ENCODE measurements around the gene TMEM101.
"Not testable (repeated sequence)": the region's sequence is repeated elsewhere in the genome, so short reads cannot be mapped to it uniquely, and the experiment has no call there.

TMEM101 gene

GRCh38 chr17:44014437-44015172 lies at the start of gene TMEM101:
TMEM101 (minus strand) TSS chr17:44014963; CDS start chr17:44014952, 11 bp downstream.
- peak; percentile 74 to 82 for DNase-seq (ENCODE audit: low spot score in 2 of 2)
- H3K27ac Mint-ChIP-seq (ENCODE audit: low read depth), result peak within 1 kb of the TSS; percentile 90
- no peaks in the 10 kb centered on the region for H3K27me3 Mint-ChIP-seq
- no peaks in the 10 kb centered on the region for H3K9me3 Mint-ChIP-seq
- peak; percentile 100 for ATAC-seq (replicated peaks; ENCODE audit: extremely low read depth, poor library complexity, severe bottlenecking)
- peak within 1 kb of the TSS; percentile 97 for H3K4me3 Mint-ChIP-seq
- peaks cover 3% of the 10 kb centered on the region for H3K36me3 Mint-ChIP-seq (ENCODE audit: insufficient read depth)
- H3K4me1 Mint-ChIP-seq, result peaks cover 21% of the 10 kb centered on the region

- H3K27ac Mint-ChIP-seq (ENCODE audit: low read depth), result no peak overlapping the region
- no peaks in the 10 kb centered on the region for H3K27me3 Mint-ChIP-seq
- no peak for ATAC-seq (replicated peaks; ENCODE audit: extremely low read depth, poor library complexity, severe bottlenecking)
- H3K4me1 Mint-ChIP-seq, result peaks cover 45% of the 10 kb centered on the region
- no peak overlapping the region for H3K4me3 Mint-ChIP-seq
- H3K36me3 Mint-ChIP-seq (ENCODE audit: insufficient read depth), result peaks cover 24% of the 10 kb centered on the region
- DNase-seq (ENCODE audit: low spot score in 2 of 2), result no peak
- no peaks in the 10 kb centered on the region for H3K9me3 Mint-ChIP-seq
Observed at GRCh38 chr17:44063704-44064639, 49.2 kb upstream of the TMEM101 start.

- H3K4me1 Mint-ChIP-seq, result peaks cover 50% of the 10 kb centered on the region
- H3K27me3 Mint-ChIP-seq, result no peaks in the 10 kb centered on the region
- no peaks in the 10 kb centered on the region for H3K9me3 Mint-ChIP-seq
- no peak overlapping the region for H3K27ac Mint-ChIP-seq (ENCODE audit: low read depth)
- ATAC-seq (replicated peaks; ENCODE audit: extremely low read depth, poor library complexity, severe bottlenecking) (no peak), DNase-seq (ENCODE audit: low spot score in 2 of 2) (no peak)
- H3K4me3 Mint-ChIP-seq, result no peak overlapping the region
- peaks cover 29% of the 10 kb centered on the region for H3K36me3 Mint-ChIP-seq (ENCODE audit: insufficient read depth)
Observed at GRCh38 chr17:44062871-44063270, 48.1 kb upstream of the TMEM101 start.

GRCh38 chr17:44061446-44061845 lies 46.7 kb upstream of the TMEM101 start:
- Mint-ChIP-seq H3K27me3 (no peaks in the 10 kb centered on the region), H3K4me3 (no peak overlapping the region), H3K27ac (ENCODE audit: low read depth) (no peak overlapping the region), H3K36me3 (ENCODE audit: insufficient read depth) (peaks cover 29% of the 10 kb centered on the region), H3K4me1 (peaks cover 45% of the 10 kb centered on the region), H3K9me3 (no peaks in the 10 kb centered on the region)
- no peak for DNase-seq (ENCODE audit: low spot score in 2 of 2)
- no peak for ATAC-seq (replicated peaks; ENCODE audit: extremely low read depth, poor library complexity, severe bottlenecking)

- Mint-ChIP-seq H3K27me3 (no peaks in the 10 kb centered on the region), H3K4me1 (peaks cover 39% of the 10 kb centered on the region), H3K27ac (ENCODE audit: low read depth) (no peak overlapping the region), H3K36me3 (ENCODE audit: insufficient read depth) (peaks cover 32% of the 10 kb centered on the region), H3K4me3 (no peak overlapping the region), H3K9me3 (no peaks in the 10 kb centered on the region)
- ATAC-seq (replicated peaks; ENCODE audit: extremely low read depth, poor library complexity, severe bottlenecking), result no peak
- no peak for DNase-seq (ENCODE audit: low spot score in 2 of 2)
Observed at GRCh38 chr17:44059101-44059892, 44.5 kb upstream of the TMEM101 start.

- H3K27ac Mint-ChIP-seq (ENCODE audit: low read depth), result peak overlapping the region; percentile 11
Observed at GRCh38 chr17:44053125-44053872, 38.5 kb upstream of the TMEM101 start.

GRCh38 chr17:44049294-44050060 lies 34.7 kb upstream of the TMEM101 start:
- no peak for DNase-seq (ENCODE audit: low spot score in 2 of 2)
- ATAC-seq (replicated peaks; ENCODE audit: extremely low read depth, poor library complexity, severe bottlenecking), result no peak
- H3K9me3 Mint-ChIP-seq, result no peaks in the 10 kb centered on the region
- H3K36me3 Mint-ChIP-seq (ENCODE audit: insufficient read depth), result peaks cover 50% of the 10 kb centered on the region
- H3K27ac Mint-ChIP-seq (ENCODE audit: low read depth), result no peak overlapping the region
- H3K4me1 Mint-ChIP-seq, result peaks cover 18% of the 10 kb centered on the region
- no peaks in the 10 kb centered on the region for H3K27me3 Mint-ChIP-seq
- H3K4me3 Mint-ChIP-seq, result no peak overlapping the region

More at GRCh38 chr17:44053125-44053872, 38.5 kb upstream of the TMEM101 start:
- no peaks in the 10 kb centered on the region for H3K9me3 Mint-ChIP-seq
- DNase-seq (ENCODE audit: low spot score in 2 of 2) (no peak), ATAC-seq (replicated peaks; ENCODE audit: extremely low read depth, poor library complexity, severe bottlenecking) (no peak)
- H3K4me1 Mint-ChIP-seq, result peaks cover 21% of the 10 kb centered on the region
- H3K27me3 Mint-ChIP-seq, result no peaks in the 10 kb centered on the region
- no peak overlapping the region for H3K4me3 Mint-ChIP-seq
- peaks cover 46% of the 10 kb centered on the region for H3K36me3 Mint-ChIP-seq (ENCODE audit: insufficient read depth)

- H3K27me3 Mint-ChIP-seq; H3K4me1 Mint-ChIP-seq; DNase-seq (ENCODE audit: low spot score in 2 of 2); H3K4me3 Mint-ChIP-seq; H3K9me3 Mint-ChIP-seq; H3K27ac Mint-ChIP-seq (ENCODE audit: low read depth); ATAC-seq (replicated peaks; ENCODE audit: extremely low read depth, poor library complexity, severe bottlenecking): not testable (repeated sequence)
- peaks cover 34% of the 10 kb centered on the region for H3K36me3 Mint-ChIP-seq (ENCODE audit: insufficient read depth)
Observed at GRCh38 chr17:44046893-44047292, 32.1 kb upstream of the TMEM101 start.

GRCh38 chr17:44045486-44045885 lies 30.7 kb upstream of the TMEM101 start:
- Mint-ChIP-seq H3K36me3 (ENCODE audit: insufficient read depth) (peaks cover 23% of the 10 kb centered on the region), H3K27ac (ENCODE audit: low read depth) (no peak overlapping the region), H3K4me1 (peaks cover 16% of the 10 kb centered on the region), H3K4me3 (no peak overlapping the region), H3K9me3 (no peaks in the 10 kb centered on the region), H3K27me3 (no peaks in the 10 kb centered on the region)
- ATAC-seq (replicated peaks; ENCODE audit: extremely low read depth, poor library complexity, severe bottlenecking) (no peak), DNase-seq (ENCODE audit: low spot score in 2 of 2) (no peak)

GRCh38 chr17:44044071-44044470 lies 29.3 kb upstream of the TMEM101 start:
- Mint-ChIP-seq H3K4me3 (no peak overlapping the region), H3K27me3 (no peaks in the 10 kb centered on the region), H3K27ac (ENCODE audit: low read depth) (no peak overlapping the region), H3K9me3 (no peaks in the 10 kb centered on the region), H3K4me1 (peaks cover 16% of the 10 kb centered on the region), H3K36me3 (ENCODE audit: insufficient read depth) (peaks cover 31% of the 10 kb centered on the region)
- ATAC-seq (replicated peaks; ENCODE audit: extremely low read depth, poor library complexity, severe bottlenecking) (no peak), DNase-seq (ENCODE audit: low spot score in 2 of 2) (no peak)

- Mint-ChIP-seq H3K4me1 (peaks cover 16% of the 10 kb centered on the region), H3K36me3 (ENCODE audit: insufficient read depth) (peaks cover 33% of the 10 kb centered on the region), H3K9me3 (no peaks in the 10 kb centered on the region), H3K27me3 (no peaks in the 10 kb centered on the region), H3K27ac (ENCODE audit: low read depth) (peak overlapping the region; percentile 29), H3K4me3 (no peak overlapping the region)
- DNase-seq (ENCODE audit: low spot score in 2 of 2) (no peak), ATAC-seq (replicated peaks; ENCODE audit: extremely low read depth, poor library complexity, severe bottlenecking) (no peak)
Observed at GRCh38 chr17:44043272-44043696, 28.5 kb upstream of the TMEM101 start.
